Activated CD8-positive, alpha-beta memory T cell treated with anti-CD3 and anti-CD28 coated beads, Interleukin-2, amount 50 U/mL, for 4 hours (primary cell): Measurements from ENCODE around the gene HPS1.
"Not testable (repeated sequence)": the region's sequence is repeated elsewhere in the genome, so short reads cannot be mapped to it uniquely, and the experiment has no call there.

ENCODE experiments used
- DNase-seq: peaks from one replicate; pipeline ENCODE4 v3.0.0-alpha.2; 2020

HPS1 gene

DNA sequence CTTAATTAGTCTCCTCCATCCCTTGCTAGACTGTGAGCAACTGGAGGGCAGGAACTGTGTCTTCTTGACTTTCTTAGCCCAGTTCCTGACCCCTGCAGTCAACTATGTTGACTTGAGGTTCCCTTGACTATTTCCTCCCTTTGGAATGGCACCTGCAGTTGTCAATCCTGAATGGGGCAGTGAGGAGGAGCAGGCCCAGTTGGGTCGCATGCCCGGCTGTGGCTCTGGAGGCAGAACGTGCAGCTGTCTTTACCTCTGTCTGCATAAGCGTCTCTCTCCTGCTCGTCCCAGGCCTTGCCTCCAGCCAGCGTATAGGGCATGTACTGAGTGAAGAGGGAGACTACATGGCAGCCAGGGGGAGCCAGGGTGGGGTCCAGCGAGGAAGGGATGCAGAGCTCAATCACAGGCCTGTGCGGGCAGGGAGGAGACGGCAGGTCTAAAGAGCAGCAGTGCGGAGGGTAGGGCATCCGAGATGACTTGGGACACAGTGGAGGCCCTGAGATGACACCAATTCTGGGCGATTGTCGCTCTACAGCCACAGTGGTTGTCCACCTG is 58.6 kb downstream of the HPS1 start:
- no peak for DNase-seq

- no peak for DNase-seq
These were observed 62.1 kb downstream of the HPS1 start for GRCh38 chr10:98384531-98385133.

GRCh38 chr10:98383869-98384268 is 62.9 kb downstream of the HPS1 start:
- DNase-seq: no peak

DNA sequence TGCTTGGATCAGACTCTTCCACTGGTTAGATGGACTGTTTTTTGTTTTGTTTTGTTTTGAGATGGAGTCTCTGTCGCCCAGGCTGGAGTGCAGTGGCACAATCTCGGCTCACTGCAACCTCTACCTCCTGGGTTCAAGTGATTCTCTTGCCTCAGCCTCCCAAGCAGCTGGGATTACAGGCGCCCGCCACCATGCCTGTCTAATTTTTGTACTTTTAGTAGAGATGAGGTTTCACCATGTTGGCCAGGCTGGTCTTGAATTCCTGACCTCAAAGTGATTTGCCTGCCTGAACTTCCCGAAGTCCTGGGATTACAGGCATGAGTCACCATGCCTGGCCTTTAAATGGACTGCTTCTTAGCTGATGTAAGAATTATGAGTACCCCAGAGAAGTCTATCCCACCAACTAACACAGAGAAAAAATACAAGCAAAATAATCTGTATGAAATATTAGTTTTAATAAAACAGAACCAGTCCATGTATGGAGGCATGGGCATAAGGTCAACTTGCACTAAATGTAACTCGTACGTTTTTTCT is 63.5 kb downstream of the HPS1 start:
- not testable (repeated sequence) for DNase-seq

DNA sequence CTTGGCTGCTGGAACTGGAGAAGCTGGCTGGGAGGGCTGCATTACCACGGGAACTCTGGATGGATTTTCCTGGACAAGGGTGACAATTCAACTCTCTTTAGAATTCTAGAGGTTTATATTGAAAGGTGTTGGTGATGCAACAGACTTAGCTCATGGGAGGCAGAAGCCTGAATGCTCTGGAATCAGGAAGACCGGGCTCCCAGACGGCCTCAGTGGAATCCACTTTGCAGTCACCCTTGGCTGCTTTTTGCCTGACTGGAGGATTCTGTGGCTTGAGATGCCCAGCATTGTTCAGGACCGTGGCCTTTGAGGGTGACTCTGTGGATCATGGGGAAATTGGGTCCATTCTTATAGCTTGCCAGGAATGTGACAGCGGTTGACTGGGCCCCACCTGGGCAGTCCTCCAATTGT is 64.0 kb downstream of the HPS1 start:
- no peak for DNase-seq

- DNase-seq: no peak
These were observed 66.0 kb downstream of the HPS1 start for GRCh38 chr10:98380493-98381339.

DNA sequence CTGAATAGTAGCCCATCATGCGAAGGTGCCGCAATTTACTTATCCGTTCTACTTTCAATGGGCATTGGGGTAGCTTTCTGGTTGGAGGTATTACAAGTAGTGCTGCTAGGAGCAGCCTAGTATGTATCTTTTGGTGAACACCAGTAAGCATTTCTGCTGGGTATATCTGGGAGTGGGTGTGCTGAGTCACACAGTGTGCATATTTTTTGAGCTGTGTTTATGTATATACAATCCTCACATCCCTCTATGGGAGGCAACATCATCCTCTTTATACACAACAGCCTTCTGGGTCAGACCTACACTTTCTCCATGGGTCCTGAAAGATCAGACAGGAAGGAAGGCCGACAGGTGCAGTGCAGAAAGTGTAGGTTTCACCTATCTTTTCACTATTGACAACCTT is 68.0 kb downstream of the HPS1 start:
- DNase-seq: no peak

- DNase-seq: no peak
These were observed 69.2 kb downstream of the HPS1 start for GRCh38 chr10:98377536-98377935.

GRCh38 chr10:98377001-98377400 is 69.7 kb downstream of the HPS1 start:
- DNase-seq: no peak

- DNase-seq: no peak
These were observed 70.2 kb downstream of the HPS1 start for GRCh38 chr10:98376485-98376884.

DNA sequence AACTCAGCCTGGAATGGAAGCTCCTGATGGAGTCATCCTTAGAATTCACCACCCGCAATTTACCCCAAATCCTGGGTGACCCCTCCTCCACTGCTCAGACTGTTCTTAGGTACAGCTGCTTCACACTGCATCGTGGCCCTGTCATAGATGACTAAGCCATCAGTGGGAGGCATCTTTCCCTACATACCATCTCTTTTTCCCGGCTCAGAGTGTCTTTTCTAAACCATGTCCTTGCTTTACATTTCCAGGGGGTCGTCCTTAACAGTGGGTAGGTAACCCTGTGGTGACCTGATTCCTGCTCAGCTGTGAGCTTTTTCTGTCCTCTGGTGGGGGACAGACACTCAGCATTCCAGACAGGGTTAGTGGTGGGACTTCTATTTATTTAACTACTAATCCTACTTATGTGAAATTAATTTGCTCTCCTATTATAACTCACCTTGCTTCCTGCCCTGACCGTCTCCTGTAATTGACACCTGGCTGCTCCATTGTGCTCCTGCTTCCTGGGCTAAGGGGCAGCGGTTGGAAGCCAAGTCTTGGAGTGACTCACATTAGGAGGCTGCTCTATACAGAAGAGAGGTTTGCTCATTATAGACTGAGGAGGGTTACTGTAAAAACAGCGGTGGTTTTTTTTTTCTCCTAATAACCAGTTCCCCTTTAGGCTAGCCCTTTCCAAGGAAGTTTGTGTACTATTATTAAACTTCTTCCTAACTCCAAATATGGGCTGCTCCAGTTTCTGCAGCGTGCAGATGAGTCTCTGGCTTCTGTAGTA is 72.3 kb downstream of the HPS1 start:
- DNase-seq: no peak

DNA sequence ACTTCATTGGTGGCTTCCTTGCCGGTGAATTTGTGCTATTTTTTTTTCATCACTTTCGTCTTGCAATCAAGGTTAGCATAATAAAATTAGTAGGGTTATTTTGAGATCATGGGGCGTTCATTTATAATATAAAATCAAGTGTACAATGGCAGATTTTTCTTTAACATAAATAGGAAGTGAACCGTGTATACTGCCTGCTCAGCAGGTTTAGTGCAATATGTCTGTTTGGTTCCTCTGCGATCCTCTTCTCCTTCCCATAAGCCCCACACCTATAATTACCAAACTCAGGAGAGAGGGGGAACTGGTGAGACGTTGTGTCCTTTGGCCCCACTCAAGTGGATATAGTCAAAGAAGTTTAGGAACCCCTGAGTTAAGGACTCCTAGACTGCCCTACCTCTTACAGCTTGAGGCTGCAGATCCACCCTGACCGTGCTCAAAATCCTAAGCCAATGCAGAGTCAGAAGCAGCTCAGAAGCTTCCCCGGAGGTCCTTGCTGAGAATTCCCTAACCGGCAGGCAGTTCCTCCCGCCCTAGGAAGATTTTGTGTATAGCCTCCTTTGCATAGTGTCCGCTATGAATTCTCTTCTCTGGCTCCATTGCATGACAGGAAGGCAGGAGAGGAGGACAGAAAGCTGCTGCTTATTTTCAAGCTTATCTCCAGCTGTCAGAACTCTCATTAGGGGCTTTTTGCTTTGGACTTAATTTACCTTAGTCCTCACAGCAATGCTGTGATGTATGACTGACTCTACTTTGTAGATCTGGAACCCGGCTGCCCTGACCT is 73.3 kb downstream of the HPS1 start:
- DNase-seq: no peak

- no peak for DNase-seq
These were observed 75.6 kb downstream of the HPS1 start for GRCh38 chr10:98370831-98371820.

- no peak for DNase-seq
These were observed 76.9 kb downstream of the HPS1 start for GRCh38 chr10:98369801-98370200.

DNA sequence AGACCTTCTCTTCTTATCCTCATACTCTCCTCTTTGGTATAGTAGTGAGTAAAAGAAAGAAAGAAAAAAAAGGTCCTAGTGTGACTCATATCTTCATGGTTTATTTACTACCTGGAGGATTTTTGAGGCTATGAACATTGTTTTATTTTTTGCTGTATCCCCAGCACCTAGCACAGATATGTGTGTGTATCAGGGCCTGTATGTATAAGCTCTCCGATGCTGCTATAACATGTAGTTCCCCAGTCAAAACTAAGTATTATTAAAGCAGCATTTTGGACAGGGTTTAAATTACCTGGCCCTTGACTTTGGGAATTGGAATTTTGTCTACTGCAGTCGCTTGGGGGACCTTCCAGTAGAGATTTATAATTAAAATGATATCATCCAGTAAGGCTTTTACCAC is 78.1 kb downstream of the HPS1 start:
- DNase-seq: no peak

- no peak for DNase-seq
These were observed 78.9 kb downstream of the HPS1 start for GRCh38 chr10:98367604-98368451.
